ENCODE results near the gene PIGBOS1. TPM values are rescaled to one million over a fixed set of nuclear protein-coding genes. Genes with fewer than 3 reads are reported as not detected.
"Not testable (repeated sequence)": the region's sequence is repeated elsewhere in the genome, so short reads cannot be mapped to it uniquely, and the experiment has no call there.

PIGBOS1 gene
- total RNA-seq, 1 donor from 2014 or later = 8.9 TPM

DNA sequence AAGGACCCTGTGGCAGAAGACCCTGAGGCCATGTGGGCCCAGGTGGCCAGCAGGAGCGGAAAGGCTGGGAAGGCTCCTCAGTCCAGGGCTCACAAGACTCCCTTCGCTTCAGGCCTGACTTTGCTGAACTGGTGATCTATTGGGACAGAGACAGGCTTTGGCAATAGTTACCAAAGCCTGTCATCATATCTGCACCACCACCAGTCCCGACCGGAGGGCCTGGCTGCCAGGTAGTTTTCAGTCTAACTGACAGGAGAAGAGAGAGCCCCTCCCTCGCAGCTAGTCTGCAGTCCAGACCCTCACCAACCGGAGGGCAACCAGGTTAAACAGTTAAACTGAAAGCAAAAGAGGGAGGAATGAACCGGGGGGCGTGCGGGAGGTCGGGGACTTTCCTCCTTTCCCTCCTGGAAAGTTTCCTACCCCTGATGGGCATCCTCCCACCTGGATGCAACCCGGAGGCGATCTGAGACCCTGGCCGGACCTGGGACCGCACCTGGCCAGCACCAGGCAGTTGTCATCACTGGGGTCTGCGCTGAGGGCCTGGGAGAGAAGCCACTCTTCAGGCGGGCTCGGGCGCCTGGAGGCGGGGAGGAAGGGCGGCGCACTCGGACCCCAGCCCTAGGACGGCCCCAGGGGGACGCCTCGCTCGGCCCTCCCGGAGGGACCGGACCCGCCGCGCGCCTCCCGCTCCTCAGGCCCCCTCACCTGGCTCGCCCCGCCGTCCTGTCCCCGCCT, 29.7 kb downstream of the PIGBOS1 start:
- H2AFZ ChIP-seq (ENCODE audit: low read depth, low read length) = peak overlapping the region; percentile 98
- peak overlapping the region; percentile 94 for H3K4me2 ChIP-seq (ENCODE audit: low read length)
- FAIRE-seq (no peak), DNase-seq (ENCODE audit: low read depth) (peak; percentile 17)
- H3K27me3 Mint-ChIP-seq (ENCODE audit: low read depth, unreplicated experiment) = no peaks in the 10 kb centered on the region
- H3K9ac ChIP-seq (ENCODE audit: low read length) = peak overlapping the region; percentile 96
- H3K36me3 ChIP-seq (ENCODE audit: insufficient read depth, low read length) = no peaks in the 10 kb centered on the region
- peaks cover 39% of the 10 kb centered on the region for H3K79me2 ChIP-seq (ENCODE audit: insufficient read depth, low read length)
- TF ChIP-seq EZH2 (IDR thresholded peaks at IDR 0.05; ENCODE audit: insufficient read depth, low read length) = no peak
- TF ChIP-seq, protein P1, sequence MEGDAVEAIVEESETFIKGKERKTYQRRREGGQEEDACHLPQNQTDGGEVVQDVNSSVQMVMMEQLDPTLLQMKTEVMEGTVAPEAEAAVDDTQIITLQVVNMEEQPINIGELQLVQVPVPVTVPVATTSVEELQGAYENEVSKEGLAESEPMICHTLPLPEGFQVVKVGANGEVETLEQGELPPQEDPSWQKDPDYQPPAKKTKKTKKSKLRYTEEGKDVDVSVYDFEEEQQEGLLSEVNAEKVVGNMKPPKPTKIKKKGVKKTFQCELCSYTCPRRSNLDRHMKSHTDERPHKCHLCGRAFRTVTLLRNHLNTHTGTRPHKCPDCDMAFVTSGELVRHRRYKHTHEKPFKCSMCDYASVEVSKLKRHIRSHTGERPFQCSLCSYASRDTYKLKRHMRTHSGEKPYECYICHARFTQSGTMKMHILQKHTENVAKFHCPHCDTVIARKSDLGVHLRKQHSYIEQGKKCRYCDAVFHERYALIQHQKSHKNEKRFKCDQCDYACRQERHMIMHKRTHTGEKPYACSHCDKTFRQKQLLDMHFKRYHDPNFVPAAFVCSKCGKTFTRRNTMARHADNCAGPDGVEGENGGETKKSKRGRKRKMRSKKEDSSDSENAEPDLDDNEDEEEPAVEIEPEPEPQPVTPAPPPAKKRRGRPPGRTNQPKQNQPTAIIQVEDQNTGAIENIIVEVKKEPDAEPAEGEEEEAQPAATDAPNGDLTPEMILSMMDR (IDR thresholded peaks at IDR 0.05; ENCODE audit: insufficient read depth, low read depth, low read length) = no peak
- peaks cover 4% of the 10 kb centered on the region for H3K4me1 Mint-ChIP-seq (ENCODE audit: low read depth, unreplicated experiment)
- H3K9me3 ChIP-seq (ENCODE audit: insufficient read depth, low read depth, low read length) = no peaks in the 10 kb centered on the region
- H3K27me3 ChIP-seq (ENCODE audit: insufficient read depth, low read length) = no peaks in the 10 kb centered on the region
- H3K36me3 Mint-ChIP-seq (ENCODE audit: low read depth, unreplicated experiment) = peaks cover 2% of the 10 kb centered on the region
- peak overlapping the region; percentile 86 for H3K4me3 ChIP-seq (ENCODE audit: insufficient read depth, low read depth, low read length)
- H4K20me1 ChIP-seq (ENCODE audit: insufficient read depth, low read length) = peaks cover 4% of the 10 kb centered on the region
- no peaks in the 10 kb centered on the region for H3K9me3 Mint-ChIP-seq (ENCODE audit: unreplicated experiment)
- H3K4me3 Mint-ChIP-seq (ENCODE audit: unreplicated experiment) = peak overlapping the region; percentile 89
- H3K4me1 ChIP-seq (ENCODE audit: insufficient read depth, low read length) = peaks cover 7% of the 10 kb centered on the region
- peak overlapping the region; percentile 83 for H3K27ac Mint-ChIP-seq (ENCODE audit: unreplicated experiment)
- peak overlapping the region; percentile 84 for H3K27ac ChIP-seq (ENCODE audit: low read depth, low read length)

DNA sequence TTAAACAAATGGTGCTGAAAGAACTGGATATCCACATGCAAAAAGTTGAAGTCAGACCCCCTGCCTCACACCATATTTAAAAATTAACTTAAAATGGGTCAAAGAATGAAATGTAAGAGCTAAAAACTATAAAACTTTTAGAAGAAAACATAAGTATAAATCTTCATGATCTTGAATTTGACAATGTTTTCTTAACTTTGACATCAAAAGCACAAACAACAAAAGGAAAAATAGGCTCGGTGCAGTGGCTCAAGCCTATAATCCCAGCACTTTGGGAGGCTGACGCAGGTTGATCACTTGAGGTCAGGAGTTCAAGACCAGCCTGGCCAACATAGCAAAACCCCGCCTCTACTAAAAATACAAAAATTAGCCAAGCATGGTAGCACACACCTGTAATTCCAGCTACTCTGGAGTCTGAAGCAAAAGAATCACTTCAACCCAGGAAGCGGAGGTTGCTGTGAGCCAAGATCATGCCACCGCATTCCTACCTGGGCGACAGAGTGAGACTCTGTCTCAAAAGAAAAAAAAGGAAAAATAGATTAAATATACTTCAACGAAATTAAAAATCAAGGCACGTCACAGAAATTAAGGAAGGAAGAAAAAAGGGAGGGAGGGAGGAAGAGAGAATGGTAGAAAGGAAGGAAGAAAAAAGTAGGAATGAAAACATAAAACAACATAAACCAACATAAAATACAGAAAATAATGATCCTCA, 30.8 kb downstream of the PIGBOS1 start:
- H3K4me2 ChIP-seq (ENCODE audit: low read length) = peak overlapping the region; percentile 94
- H3K4me1 Mint-ChIP-seq (ENCODE audit: low read depth, unreplicated experiment) = peaks cover 7% of the 10 kb centered on the region

DNA sequence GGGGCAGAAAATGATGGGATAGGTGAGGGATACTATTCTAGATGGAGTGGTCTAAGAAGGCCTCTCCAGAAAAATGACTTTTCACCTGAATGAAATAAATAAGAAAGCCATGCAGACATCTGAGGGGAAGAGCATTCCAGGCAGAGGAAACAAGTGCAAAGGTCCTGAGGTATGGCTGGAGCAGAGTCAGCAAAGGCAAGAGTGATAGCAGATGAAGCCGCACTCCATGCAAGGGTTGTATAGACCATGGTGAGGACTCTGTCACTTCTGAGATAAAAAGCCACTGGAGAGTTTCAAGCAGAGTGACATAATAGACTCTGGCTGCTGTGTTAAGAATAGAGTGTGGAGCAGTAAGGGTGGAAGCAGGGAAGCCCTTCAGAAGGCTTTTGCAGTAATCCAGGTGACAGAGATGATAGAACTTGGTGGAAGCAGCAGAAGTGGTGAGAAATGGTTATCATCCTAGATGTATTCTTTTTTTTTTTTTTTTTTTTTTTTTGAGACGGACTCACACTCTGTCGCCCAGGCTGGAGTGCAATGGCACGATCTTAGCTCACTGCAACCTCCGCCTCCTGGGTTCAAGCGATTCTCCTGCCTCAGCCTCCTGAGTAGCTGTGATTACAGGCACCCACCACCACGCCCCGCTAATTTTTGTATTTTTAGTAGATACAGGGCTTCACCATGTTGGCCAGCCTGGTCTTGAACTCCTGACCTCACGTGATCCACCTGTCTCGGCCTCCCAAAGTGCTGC, 32.3 kb downstream of the PIGBOS1 start:
- not testable (repeated sequence) for H2AFZ ChIP-seq (ENCODE audit: low read depth, low read length); H3K27me3 Mint-ChIP-seq (ENCODE audit: low read depth, unreplicated experiment); H3K4me3 ChIP-seq (ENCODE audit: insufficient read depth, low read depth, low read length); H3K9ac ChIP-seq (ENCODE audit: low read length); H3K9me3 Mint-ChIP-seq (ENCODE audit: unreplicated experiment); FAIRE-seq; H3K4me2 ChIP-seq (ENCODE audit: low read length); H3K4me3 Mint-ChIP-seq (ENCODE audit: unreplicated experiment); H3K36me3 ChIP-seq (ENCODE audit: insufficient read depth, low read length); H3K36me3 Mint-ChIP-seq (ENCODE audit: low read depth, unreplicated experiment); H3K27ac Mint-ChIP-seq (ENCODE audit: unreplicated experiment); H3K9me3 ChIP-seq (ENCODE audit: insufficient read depth, low read depth, low read length); H4K20me1 ChIP-seq (ENCODE audit: insufficient read depth, low read length); DNase-seq (ENCODE audit: low read depth); H3K27ac ChIP-seq (ENCODE audit: low read depth, low read length); H3K27me3 ChIP-seq (ENCODE audit: insufficient read depth, low read length)
- H3K4me1 Mint-ChIP-seq (ENCODE audit: low read depth, unreplicated experiment) = peaks cover 21% of the 10 kb centered on the region
- H3K79me2 ChIP-seq (ENCODE audit: insufficient read depth, low read length) = peaks cover 54% of the 10 kb centered on the region
- H3K4me1 ChIP-seq (ENCODE audit: insufficient read depth, low read length) = peaks cover 23% of the 10 kb centered on the region

More for the DNA sequence above, 30.8 kb downstream of the PIGBOS1 start:
- no peak overlapping the region for H3K27ac ChIP-seq (ENCODE audit: low read depth, low read length)
- Mint-ChIP-seq H3K4me3 (ENCODE audit: unreplicated experiment) (peak overlapping the region; percentile 89), H3K27me3 (ENCODE audit: low read depth, unreplicated experiment) (no peaks in the 10 kb centered on the region), H3K9me3 (ENCODE audit: unreplicated experiment) (no peaks in the 10 kb centered on the region), H3K27ac (ENCODE audit: unreplicated experiment) (peak overlapping the region; percentile 83), H3K36me3 (ENCODE audit: low read depth, unreplicated experiment) (peaks cover 2% of the 10 kb centered on the region)
- H2AFZ ChIP-seq (ENCODE audit: low read depth, low read length) = no peak overlapping the region
- H3K9ac ChIP-seq (ENCODE audit: low read length) = peak overlapping the region; percentile 96
- H3K4me1 ChIP-seq (ENCODE audit: insufficient read depth, low read length) = peaks cover 8% of the 10 kb centered on the region
- H3K79me2 ChIP-seq (ENCODE audit: insufficient read depth, low read length) = peaks cover 47% of the 10 kb centered on the region
- no peak for DNase-seq (ENCODE audit: low read depth)
- H3K4me3 ChIP-seq (ENCODE audit: insufficient read depth, low read depth, low read length) = no peak overlapping the region
- H3K9me3 ChIP-seq (ENCODE audit: insufficient read depth, low read depth, low read length) = no peaks in the 10 kb centered on the region
- FAIRE-seq = no peak
- peaks cover 4% of the 10 kb centered on the region for H4K20me1 ChIP-seq (ENCODE audit: insufficient read depth, low read length)
- TF ChIP-seq EZH2 (IDR thresholded peaks at IDR 0.05; ENCODE audit: insufficient read depth, low read length) = no peak
- TF ChIP-seq, protein P1 (IDR thresholded peaks at IDR 0.05; ENCODE audit: insufficient read depth, low read depth, low read length) = no peak
- H3K27me3 ChIP-seq (ENCODE audit: insufficient read depth, low read length) = no peaks in the 10 kb centered on the region
- no peaks in the 10 kb centered on the region for H3K36me3 ChIP-seq (ENCODE audit: insufficient read depth, low read length)

All from astrocyte (in vitro differentiated cells and primary cell).